Naive thymus-derived CD4-positive, alpha-beta T cell (primary cell): ENCODE results near the gene DHRS4. TPM values are rescaled to one million over a fixed set of nuclear protein-coding genes. Genes with fewer than 3 reads are reported as not detected.
A peak's percentile ranks its signal among the peaks of the same experiment; 100 is the strongest.
"Not testable (repeated sequence)": the region's sequence is repeated elsewhere in the genome, so short reads cannot be mapped to it uniquely, and the experiment has no call there.

ENCODE experiments used
- ATAC-seq: fragments of 150-1000 bp; cut with Tn5 transposase; 2 replicates; pipeline ENCODE4 v1.10.0; 2021; ENCODE audit warnings: mild to moderate bottlenecking, moderate library complexity
- CTCF ChIA-PET: fragments of 350-600 bp; sonication (Branson Sonifier 250); formaldehyde crosslinking; loops from one replicate; lab custom pipeline; 2021; ENCODE audit warnings: antibody characterized with exemption; lab: Charles Lee
- POLR2A ChIA-PET: fragments of 350-600 bp; sonication (Branson Sonifier 250); formaldehyde crosslinking; loops from one replicate; lab custom pipeline; 2021; ENCODE audit warnings: antibody characterized with exemption, inconsistent platforms; lab: Charles Lee
- DNase-seq, 9 donors: peaks; one replicate each; pipeline versions ENCODE4 v3.0.0 to v3.0.0-alpha.2; 2020 to 2022; ENCODE audit warnings: mixed read lengths in 1 of 9
- H3K27ac ChIP-seq: one replicate; pipeline ENCODE4 v1.7.0; 2013; ENCODE audit warnings: mild to moderate bottlenecking, low read depth, low read length, moderate library complexity
- H3K27me3 ChIP-seq, 2 donors: one replicate each; pipeline ENCODE4 v1.7.0; 2013; ENCODE audit warnings: low read length in 2 of 2, mild to moderate bottlenecking in 2 of 2, moderate library complexity in 2 of 2; ENCODE audit not compliant: control insufficient read depth in 2 of 2, insufficient read depth in 2 of 2
- H3K36me3 ChIP-seq, 3 experiments: 1 replicate in 2 of 3; 2 replicates in 1 of 3; pipeline ENCODE4 v1.7.0; 2013; ENCODE audit warnings: low read length in 3 of 3, mild to moderate bottlenecking in 3 of 3, moderate library complexity in 1 of 3; ENCODE audit not compliant: insufficient read depth in 3 of 3, control insufficient read depth in 2 of 3
- H3K4me1 ChIP-seq, 2 donors: one replicate each; pipeline ENCODE4 v1.7.0; 2013; ENCODE audit warnings: low read length in 2 of 2, mild to moderate bottlenecking in 2 of 2, moderate library complexity in 1 of 2; ENCODE audit not compliant: control insufficient read depth in 2 of 2, insufficient read depth in 2 of 2
- H3K4me3 ChIP-seq: 2 replicates; pipeline ENCODE4 v1.7.0; 2013; ENCODE audit warnings: mild to moderate bottlenecking, low read length
- H3K9me3 ChIP-seq, 3 experiments: 1 replicate in 2 of 3; 2 replicates in 1 of 3; pipeline ENCODE4 v1.7.0; 2013; ENCODE audit warnings: low read length in 3 of 3; ENCODE audit not compliant: control insufficient read depth in 2 of 3
- H3K27ac Mint-ChIP-seq, 9 donors: one replicate each; pipeline ENCODE4 v1.8.0; 2020 to 2022; ENCODE audit warnings: mixed read lengths in 9 of 9, mild to moderate bottlenecking in 8 of 9, moderate library complexity in 5 of 9, inconsistent platforms in 2 of 9
- H3K27me3 Mint-ChIP-seq, 5 donors: one replicate each; pipeline ENCODE4 v1.8.0; 2021 to 2022; ENCODE audit warnings: mixed read lengths in 5 of 5, mild to moderate bottlenecking in 1 of 5
- H3K36me3 Mint-ChIP-seq, 5 donors: one replicate each; pipeline ENCODE4 v1.8.0; 2020 to 2022; ENCODE audit warnings: mixed read lengths in 5 of 5, mild to moderate bottlenecking in 3 of 5, inconsistent platforms in 1 of 5
- H3K4me1 Mint-ChIP-seq, 7 donors: one replicate each; pipeline ENCODE4 v1.8.0; 2020 to 2022; ENCODE audit warnings: mixed read lengths in 7 of 7, mild to moderate bottlenecking in 3 of 7, inconsistent platforms in 1 of 7
- H3K4me3 Mint-ChIP-seq, 10 donors: one replicate each; pipeline ENCODE4 v1.8.0; 2020 to 2022; ENCODE audit warnings: mild to moderate bottlenecking in 10 of 10, mixed read lengths in 10 of 10, moderate library complexity in 6 of 10, inconsistent platforms in 2 of 10
- H3K9me3 Mint-ChIP-seq, 11 donors: one replicate each; pipeline ENCODE4 v1.8.0; 2020 to 2022; ENCODE audit warnings: mixed read lengths in 11 of 11, mild to moderate bottlenecking in 4 of 11, inconsistent platforms in 1 of 11, moderate library complexity in 1 of 11
- intact Hi-C, 2 donors: fragments of 100-400 bp; cut with micrococcal nuclease; formaldehyde crosslinking; loops; one replicate each; pipeline ENCODE4 v1.15.1; 2023
- polyA plus RNA-seq, 2 donors: library from polyadenylated mRNA; unstranded; fragments of 300-500 nt; fragmentation: Illumina TruSeq; gene quantifications; one replicate each; pipeline ENCODE4 v1.2.3, GENCODE V29; 2021
- total RNA-seq, 6 experiments: library from RNA in 5 of 6; stranded (reverse) in 5 of 6; gene quantifications; 1 replicate in 5 of 6; 2 replicates in 1 of 6; pipeline ENCODE4 v1.2.3 and lab custom pipeline; 2021 to 2026

Gene DHRS4
- total and polyA plus RNA-seq, 7 experiments from 2014 or later, result 7.8 to 31.8 (median 17.8) TPM

- DNase-seq, H3K4me3 Mint-ChIP-seq, H3K4me1 ChIP-seq, H3K9me3 ChIP-seq, intact Hi-C loops, H3K36me3 Mint-ChIP-seq, ATAC-seq, H3K27me3 Mint-ChIP-seq, H3K4me3 ChIP-seq, H3K27me3 ChIP-seq, H3K9me3 Mint-ChIP-seq, H3K36me3 ChIP-seq, CTCF ChIA-PET, POLR2A ChIA-PET, H3K27ac ChIP-seq, H3K27ac Mint-ChIP-seq: not testable (repeated sequence)
- H3K4me1 Mint-ChIP-seq, result peaks cover 7 to 32% (median 22%) of the 10 kb centered on the region in 7 donors
Observed at GRCh38 chr14:23990961-23991360, 37.4 kb downstream of the DHRS4 start.

GRCh38 chr14:23993042-23993441 is 39.5 kb downstream of the DHRS4 start:
- DNase-seq, H3K4me1 ChIP-seq, H3K36me3 Mint-ChIP-seq, H3K27me3 Mint-ChIP-seq, H3K27ac Mint-ChIP-seq, H3K9me3 ChIP-seq, CTCF ChIA-PET, H3K27ac ChIP-seq, intact Hi-C loops, H3K4me3 Mint-ChIP-seq, H3K27me3 ChIP-seq, POLR2A ChIA-PET, H3K4me3 ChIP-seq, ATAC-seq, H3K36me3 ChIP-seq, H3K9me3 Mint-ChIP-seq: not testable (repeated sequence)
- H3K4me1 Mint-ChIP-seq, result peaks cover 7 to 19% (median 16%) of the 10 kb centered on the region in 7 donors

- H3K27me3 Mint-ChIP-seq, H3K27ac ChIP-seq, H3K9me3 ChIP-seq, intact Hi-C loops, H3K9me3 Mint-ChIP-seq, CTCF ChIA-PET, H3K4me3 Mint-ChIP-seq, H3K27ac Mint-ChIP-seq, ATAC-seq, H3K4me1 ChIP-seq, H3K36me3 Mint-ChIP-seq, DNase-seq, H3K36me3 ChIP-seq, H3K27me3 ChIP-seq, H3K4me3 ChIP-seq, H3K4me1 Mint-ChIP-seq, POLR2A ChIA-PET: not testable (repeated sequence)
Observed at GRCh38 chr14:23996009-23996408, 42.4 kb downstream of the DHRS4 start.

GRCh38 chr14:23996825-23997224 is 43.3 kb downstream of the DHRS4 start:
- H3K36me3 ChIP-seq, H3K27ac Mint-ChIP-seq, H3K4me3 ChIP-seq, H3K27ac ChIP-seq, H3K9me3 Mint-ChIP-seq, intact Hi-C loops, DNase-seq, CTCF ChIA-PET, H3K27me3 ChIP-seq, POLR2A ChIA-PET, H3K9me3 ChIP-seq, H3K4me1 Mint-ChIP-seq, ATAC-seq, H3K36me3 Mint-ChIP-seq, H3K27me3 Mint-ChIP-seq, H3K4me1 ChIP-seq, H3K4me3 Mint-ChIP-seq: not testable (repeated sequence)

- H3K4me3 Mint-ChIP-seq, H3K9me3 ChIP-seq, ATAC-seq, H3K36me3 ChIP-seq, POLR2A ChIA-PET, H3K9me3 Mint-ChIP-seq, DNase-seq, H3K36me3 Mint-ChIP-seq, H3K27ac Mint-ChIP-seq, H3K4me1 Mint-ChIP-seq, H3K4me3 ChIP-seq, H3K27me3 Mint-ChIP-seq, CTCF ChIA-PET, H3K27me3 ChIP-seq, H3K27ac ChIP-seq, H3K4me1 ChIP-seq: not testable (repeated sequence)
- intact Hi-C loops, result loop anchor here in 1 of 2 donors (10.0 kb wide), 1 partner anchor 45 kb away; the partner anchor contains the start of gene DHRS4
Observed at GRCh38 chr14:23999640-24000039, 46.1 kb downstream of the DHRS4 start.

- H3K36me3 ChIP-seq, POLR2A ChIA-PET, H3K9me3 ChIP-seq, H3K27me3 Mint-ChIP-seq, H3K4me3 Mint-ChIP-seq, CTCF ChIA-PET, H3K4me3 ChIP-seq, ATAC-seq, H3K27me3 ChIP-seq, DNase-seq, H3K27ac ChIP-seq, H3K4me1 ChIP-seq, H3K9me3 Mint-ChIP-seq, H3K27ac Mint-ChIP-seq, H3K4me1 Mint-ChIP-seq, H3K36me3 Mint-ChIP-seq: not testable (repeated sequence)
- intact Hi-C loops, result loop anchor here in 1 of 2 donors (10.0 kb wide), 1 partner anchor 46 kb away; the partner anchor contains the start of gene DHRS4
Observed at GRCh38 chr14:24001078-24001477, 47.5 kb downstream of the DHRS4 start.

GRCh38 chr14:24001679-24002078 is 48.1 kb downstream of the DHRS4 start:
- H3K27ac ChIP-seq, H3K27ac Mint-ChIP-seq, H3K36me3 Mint-ChIP-seq, H3K9me3 ChIP-seq, H3K27me3 ChIP-seq, H3K36me3 ChIP-seq, POLR2A ChIA-PET, H3K9me3 Mint-ChIP-seq, H3K4me3 Mint-ChIP-seq, CTCF ChIA-PET, H3K4me3 ChIP-seq, DNase-seq, H3K4me1 ChIP-seq, H3K4me1 Mint-ChIP-seq, H3K27me3 Mint-ChIP-seq: not testable (repeated sequence)
- intact Hi-C loops, result loop anchor here in 1 of 2 donors (10.0 kb wide), 1 partner anchor 47 kb away; the partner anchor contains the start of gene DHRS4
- ATAC-seq, result peak; percentile 64
